Astrocyte of the spinal cord (primary cell): ENCODE data around the gene SIRPD.

Source experiments
- DNase-seq: peaks from one replicate; pipeline ENCODE4 v3.0.0; 2011; ENCODE audit warnings: low read depth, low spot score
- H3K4me3 ChIP-seq: 2 replicates; pipeline ENCODE4 v1.5.1; 2011; ENCODE audit warnings: low read depth, mild to moderate bottlenecking, low read length, moderate library complexity
- in situ Hi-C: cut with HindIII; loops from 2 replicates; pipeline ENCODE4 v1.10.0; 2017; ENCODE audit warnings: low sequenced_read_pairs
- TF ChIP-seq, protein P1 (sequence below): IDR thresholded peaks from 2 replicates; pipeline ENCODE4 v1.5.1; 2012; ENCODE audit warnings: low read depth, mild to moderate bottlenecking, low read length, inconsistent platforms

The SIRPD gene

DNA sequence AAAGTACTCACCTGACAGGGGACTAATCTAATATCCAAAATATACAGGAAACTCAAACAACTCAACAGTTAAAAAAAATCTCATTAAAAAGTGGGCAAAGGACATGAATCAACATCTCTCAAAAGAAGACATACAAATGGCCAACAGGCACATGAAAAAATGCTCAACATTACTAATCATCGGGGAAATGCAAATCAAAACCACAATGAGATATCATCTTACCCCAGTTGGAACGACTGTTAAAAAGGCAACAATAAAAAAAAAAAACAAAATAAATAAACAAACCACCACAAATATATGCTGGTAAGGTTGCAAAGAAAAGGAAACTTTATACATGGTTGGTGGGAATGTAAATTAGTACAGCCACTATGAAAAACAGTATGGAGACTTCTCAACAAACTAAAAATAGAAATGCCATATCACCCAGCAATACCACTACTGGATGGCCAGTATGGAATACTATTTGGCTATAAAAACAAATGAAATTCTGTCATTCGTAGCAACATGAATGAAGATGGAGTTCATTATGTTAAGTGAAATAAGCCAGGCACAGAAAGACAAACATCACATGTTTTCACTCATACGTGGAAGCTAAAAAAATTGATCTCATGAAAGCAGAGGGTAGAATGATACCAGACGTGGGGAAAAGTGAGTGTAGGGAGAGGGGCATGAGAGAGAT lies 72.9 kb downstream of the SIRPD start:
- TF ChIP-seq, protein P1, sequence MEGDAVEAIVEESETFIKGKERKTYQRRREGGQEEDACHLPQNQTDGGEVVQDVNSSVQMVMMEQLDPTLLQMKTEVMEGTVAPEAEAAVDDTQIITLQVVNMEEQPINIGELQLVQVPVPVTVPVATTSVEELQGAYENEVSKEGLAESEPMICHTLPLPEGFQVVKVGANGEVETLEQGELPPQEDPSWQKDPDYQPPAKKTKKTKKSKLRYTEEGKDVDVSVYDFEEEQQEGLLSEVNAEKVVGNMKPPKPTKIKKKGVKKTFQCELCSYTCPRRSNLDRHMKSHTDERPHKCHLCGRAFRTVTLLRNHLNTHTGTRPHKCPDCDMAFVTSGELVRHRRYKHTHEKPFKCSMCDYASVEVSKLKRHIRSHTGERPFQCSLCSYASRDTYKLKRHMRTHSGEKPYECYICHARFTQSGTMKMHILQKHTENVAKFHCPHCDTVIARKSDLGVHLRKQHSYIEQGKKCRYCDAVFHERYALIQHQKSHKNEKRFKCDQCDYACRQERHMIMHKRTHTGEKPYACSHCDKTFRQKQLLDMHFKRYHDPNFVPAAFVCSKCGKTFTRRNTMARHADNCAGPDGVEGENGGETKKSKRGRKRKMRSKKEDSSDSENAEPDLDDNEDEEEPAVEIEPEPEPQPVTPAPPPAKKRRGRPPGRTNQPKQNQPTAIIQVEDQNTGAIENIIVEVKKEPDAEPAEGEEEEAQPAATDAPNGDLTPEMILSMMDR: no peak
- in situ Hi-C loops: no loop called here
- DNase-seq: no peak

More for the DNA sequence above, 72.9 kb downstream of the SIRPD start:
- H3K4me3 ChIP-seq: no peak overlapping the region
